H9 (cell line): ENCODE results near the gene NTRK2. TPM values are rescaled to one million over a fixed set of nuclear protein-coding genes. Genes with fewer than 3 reads are reported as not detected.
A peak's percentile ranks its signal among the peaks of the same experiment; 100 is the strongest.

Experiments used
- DNase-seq: peaks from one replicate; pipeline ENCODE4 v3.0.0-alpha.2; 2017
- H2AFZ ChIP-seq: one replicate; pipeline ENCODE4 v1.6.1; 2013; ENCODE audit warnings: mild to moderate bottlenecking, low read length, control low read depth, moderate library complexity
- H2AK5ac ChIP-seq: 2 replicates; pipeline ENCODE4 v1.6.1; 2013; ENCODE audit warnings: low read length, control low read depth, mixed read lengths; ENCODE audit not compliant: insufficient read length
- H2BK120ac ChIP-seq: one replicate; pipeline ENCODE4 v1.6.1; 2013; ENCODE audit warnings: low read depth, mild to moderate bottlenecking, low read length, control low read depth, inconsistent platforms; ENCODE audit not compliant: poor library complexity, severe bottlenecking
- H2BK12ac ChIP-seq: 2 replicates; pipeline ENCODE4 v1.6.1; 2013; ENCODE audit warnings: low read length, control low read depth, mixed read lengths, low read depth; ENCODE audit not compliant: insufficient read length
- H2BK15ac ChIP-seq: 2 replicates; pipeline ENCODE4 v1.6.1; 2013; ENCODE audit warnings: low read depth, low read length, control low read depth
- H2BK20ac ChIP-seq: one replicate; pipeline ENCODE4 v1.6.1; 2013; ENCODE audit warnings: low read depth, mild to moderate bottlenecking, low read length, control low read depth, inconsistent platforms; ENCODE audit not compliant: poor library complexity, severe bottlenecking
- H2BK5ac ChIP-seq: 2 replicates; pipeline ENCODE4 v1.6.1; 2013; ENCODE audit warnings: low read length, control low read depth, mixed read lengths; ENCODE audit not compliant: insufficient read length
- H3K14ac ChIP-seq: 2 replicates; pipeline ENCODE4 v1.6.1; 2013; ENCODE audit warnings: low read length, control low read depth; ENCODE audit not compliant: insufficient read depth
- H3K18ac ChIP-seq: 2 replicates; pipeline ENCODE4 v1.6.1; 2013; ENCODE audit warnings: low read depth, mild to moderate bottlenecking, mixed read lengths, low read length, control low read depth; ENCODE audit not compliant: insufficient read length
- H3K23ac ChIP-seq: 2 replicates; pipeline ENCODE4 v1.6.1; 2013; ENCODE audit warnings: low read length, control low read depth, mixed read lengths, low read depth; ENCODE audit not compliant: insufficient read length
- H3K23me2 ChIP-seq: 2 replicates; pipeline ENCODE4 v1.6.1; 2013; ENCODE audit warnings: low read depth, mild to moderate bottlenecking, mixed read lengths, low read length, control low read depth; ENCODE audit not compliant: insufficient read length, poor library complexity, severe bottlenecking
- H3K27ac ChIP-seq: 2 replicates; pipeline ENCODE4 v1.5.1; 2013; ENCODE audit warnings: low read length, control low read depth, mixed read lengths, low read depth; ENCODE audit not compliant: insufficient read length
- H3K27me3 ChIP-seq: 2 replicates; pipeline ENCODE4 v1.6.1; 2013; ENCODE audit warnings: low read length, control low read depth, inconsistent platforms; ENCODE audit not compliant: insufficient read depth
- H3K4ac ChIP-seq: 2 replicates; pipeline ENCODE4 v1.6.1; 2013; ENCODE audit warnings: low read depth, mild to moderate bottlenecking, control low read depth, inconsistent platforms, low read length, moderate library complexity
- H3K4me1 ChIP-seq: 2 replicates; pipeline ENCODE4 v1.6.1; 2013; ENCODE audit warnings: low read length, control low read depth, inconsistent platforms; ENCODE audit not compliant: insufficient read depth
- H3K4me2 ChIP-seq: 2 replicates; pipeline ENCODE4 v1.6.1; 2013; ENCODE audit warnings: low read length, control low read depth, mixed read lengths; ENCODE audit not compliant: insufficient read length, insufficient read depth
- H3K56ac ChIP-seq: 2 replicates; pipeline ENCODE4 v1.6.1; 2013; ENCODE audit warnings: low read depth, mild to moderate bottlenecking, mixed read lengths, low read length, control low read depth; ENCODE audit not compliant: insufficient read length
- H3K79me1 ChIP-seq: 2 replicates; pipeline ENCODE4 v1.6.1; 2013; ENCODE audit warnings: low read depth, mild to moderate bottlenecking, moderate library complexity, low read length, control low read depth, inconsistent platforms; ENCODE audit not compliant: insufficient read depth, poor library complexity, severe bottlenecking
- H3K79me2 ChIP-seq: 2 replicates; pipeline ENCODE4 v1.6.1; 2013; ENCODE audit warnings: low read length, control low read depth, inconsistent platforms; ENCODE audit not compliant: insufficient read depth
- H3K9ac ChIP-seq: 2 replicates; pipeline ENCODE4 v1.6.1; 2013; ENCODE audit warnings: low read length, control low read depth, mixed read lengths; ENCODE audit not compliant: insufficient read length; ENCODE audit errors: extremely low read depth
- H3K9me3 ChIP-seq: one replicate; pipeline ENCODE4 v1.6.1; 2013; ENCODE audit warnings: low read depth, low read length, inconsistent platforms; ENCODE audit not compliant: control insufficient read depth
- H3T11ph ChIP-seq: one replicate; pipeline ENCODE4 v1.6.1; 2013; ENCODE audit warnings: mild to moderate bottlenecking, low read length, control low read depth, inconsistent platforms
- H4K20me1 ChIP-seq: one replicate; pipeline ENCODE4 v1.6.1; 2013; ENCODE audit not compliant: control insufficient read depth, insufficient read length, insufficient read depth
- H4K5ac ChIP-seq: 2 replicates; pipeline ENCODE4 v1.6.1; 2013; ENCODE audit warnings: low read depth, mild to moderate bottlenecking, mixed read lengths, low read length, control low read depth; ENCODE audit not compliant: insufficient read length
- H4K8ac ChIP-seq: replicated peaks from 2 replicates; pipeline ENCODE4 v1.6.1; 2013; ENCODE audit warnings: low read length, control low read depth, mixed read lengths, low read depth; ENCODE audit not compliant: insufficient read length
- H4K91ac ChIP-seq: 2 replicates; pipeline ENCODE4 v1.6.1; 2013; ENCODE audit warnings: low read depth, mild to moderate bottlenecking, moderate library complexity, mixed read lengths, low read length, control low read depth; ENCODE audit not compliant: insufficient read length
- H3K27ac Mint-ChIP-seq, 3 experiments: 2 replicates in 2 of 3; 3 replicates in 1 of 3; pipeline ENCODE4 v1.8.0; 2020 to 2021; ENCODE audit warnings: mixed read lengths in 3 of 3, mild to moderate bottlenecking in 1 of 3, moderate library complexity in 1 of 3
- H3K27me3 Mint-ChIP-seq: 2 replicates; pipeline ENCODE4 v1.8.0; 2021; ENCODE audit warnings: low read depth, mild to moderate bottlenecking, moderate library complexity, mixed read lengths
- H3K36me3 Mint-ChIP-seq, 3 experiments: 2 replicates in 2 of 3; 3 replicates in 1 of 3; pipeline ENCODE4 v1.8.0; 2020 to 2021; ENCODE audit warnings: low read depth in 3 of 3, mixed read lengths in 3 of 3; ENCODE audit not compliant: insufficient read depth in 1 of 3
- H3K4me1 Mint-ChIP-seq, 2 experiments: 2 replicates each; pipeline ENCODE4 v1.8.0; 2020; ENCODE audit warnings: mixed read lengths in 2 of 2
- H3K4me3 Mint-ChIP-seq, 2 experiments: 2 replicates in 1 of 2; 3 replicates in 1 of 2; pipeline ENCODE4 v1.8.0; 2020 to 2021; ENCODE audit warnings: mild to moderate bottlenecking in 2 of 2, mixed read lengths in 2 of 2, moderate library complexity in 1 of 2
- H3K9me3 Mint-ChIP-seq, 2 experiments: 2 replicates in 1 of 2; 3 replicates in 1 of 2; pipeline ENCODE4 v1.8.0; 2020; ENCODE audit warnings: mild to moderate bottlenecking in 2 of 2, mixed read lengths in 2 of 2, moderate library complexity in 1 of 2
- WGBS: extraction: QIAGEN DNeasy Blood & Tissue Kit; methylation state at CpG from one replicate; pipeline ENCODE4 v1.1.7; 2013; ENCODE audit warnings: missing lambda C conversion rate, low lambda C conversion rate, mixed read lengths; ENCODE audit not compliant: insufficient read length; ENCODE audit errors: extremely low coverage; 5-methylcytosine and 5-hydroxymethylcytosine counted together
- total RNA-seq: library from RNA; stranded (reverse); gene quantifications from 2 replicates; pipeline ENCODE4 v1.2.1, GENCODE V29; 2021
- TF ChIP-seq, protein P1 (sequence below): fragments of 200-600 bp; sonication (generic); conservative IDR thresholded peaks from 3 replicates; pipeline ENCODE4 v1.8.0; 2021; ENCODE audit warnings: antibody characterized with exemption, mild to moderate bottlenecking

Gene NTRK2
- total RNA-seq, 1 experiment from 2014 or later = 0.02 TPM

- peaks cover 0 to 1% (median 0%) of the 10 kb centered on the region in 3 experiments; a peak in 1 of 7 replicates for H3K36me3 Mint-ChIP-seq
- no peaks in the 10 kb centered on the region for H3K9me3 Mint-ChIP-seq
Measured at GRCh38 chr9:84862308-84862707, 192.8 kb downstream of the NTRK2 start.

More at GRCh38 chr9:84862308-84862707, 192.8 kb downstream of the NTRK2 start:
- no peaks in the 10 kb centered on the region for H3K79me2 ChIP-seq
- H3K56ac ChIP-seq = no peak overlapping the region
- H3T11ph ChIP-seq = no peak overlapping the region
- no peaks in the 10 kb centered on the region for H3K27me3 Mint-ChIP-seq
- no peak overlapping the region for H3K14ac ChIP-seq
- no peaks in the 10 kb centered on the region for H3K23me2 ChIP-seq
- no peak overlapping the region for H4K5ac ChIP-seq
- TF ChIP-seq, protein P1, sequence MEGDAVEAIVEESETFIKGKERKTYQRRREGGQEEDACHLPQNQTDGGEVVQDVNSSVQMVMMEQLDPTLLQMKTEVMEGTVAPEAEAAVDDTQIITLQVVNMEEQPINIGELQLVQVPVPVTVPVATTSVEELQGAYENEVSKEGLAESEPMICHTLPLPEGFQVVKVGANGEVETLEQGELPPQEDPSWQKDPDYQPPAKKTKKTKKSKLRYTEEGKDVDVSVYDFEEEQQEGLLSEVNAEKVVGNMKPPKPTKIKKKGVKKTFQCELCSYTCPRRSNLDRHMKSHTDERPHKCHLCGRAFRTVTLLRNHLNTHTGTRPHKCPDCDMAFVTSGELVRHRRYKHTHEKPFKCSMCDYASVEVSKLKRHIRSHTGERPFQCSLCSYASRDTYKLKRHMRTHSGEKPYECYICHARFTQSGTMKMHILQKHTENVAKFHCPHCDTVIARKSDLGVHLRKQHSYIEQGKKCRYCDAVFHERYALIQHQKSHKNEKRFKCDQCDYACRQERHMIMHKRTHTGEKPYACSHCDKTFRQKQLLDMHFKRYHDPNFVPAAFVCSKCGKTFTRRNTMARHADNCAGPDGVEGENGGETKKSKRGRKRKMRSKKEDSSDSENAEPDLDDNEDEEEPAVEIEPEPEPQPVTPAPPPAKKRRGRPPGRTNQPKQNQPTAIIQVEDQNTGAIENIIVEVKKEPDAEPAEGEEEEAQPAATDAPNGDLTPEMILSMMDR = no peak
- H3K9me3 ChIP-seq = no peaks in the 10 kb centered on the region
- H2BK20ac ChIP-seq = no peak overlapping the region
- H3K9ac ChIP-seq = no peak overlapping the region
- no peak overlapping the region for H2AK5ac ChIP-seq
- no peak overlapping the region for H3K23ac ChIP-seq
- no peaks in the 10 kb centered on the region for H3K79me1 ChIP-seq
- DNase-seq = no peak
- no peak overlapping the region for H2BK15ac ChIP-seq
- H3K4me3 Mint-ChIP-seq = peak overlapping the region in 1 of 2 experiments; percentile 6; a peak in 1 of 5 replicates
- no peak overlapping the region for H2BK12ac ChIP-seq
- no peaks in the 10 kb centered on the region for H4K20me1 ChIP-seq
- WGBS = no CpG with 5 or more reads among the region's 7 CpGs
- no peak overlapping the region for H4K8ac ChIP-seq
- no peak overlapping the region for H2BK120ac ChIP-seq
- no peak overlapping the region for H3K4me2 ChIP-seq
- H3K4me1 ChIP-seq = peaks cover 22% of the 10 kb centered on the region
- H4K91ac ChIP-seq = no peak overlapping the region
- H3K4me1 Mint-ChIP-seq = peaks cover 61 to 71% of the 10 kb centered on the region in 2 experiments
- no peak overlapping the region for H3K18ac ChIP-seq
- no peaks in the 10 kb centered on the region for H3K27me3 ChIP-seq
- no peak overlapping the region; the same call in 1 of the 2 replicates for H3K4ac ChIP-seq
- no peak overlapping the region for H2AFZ ChIP-seq
- no peak overlapping the region for H3K27ac ChIP-seq
- H3K27ac Mint-ChIP-seq = peak overlapping the region; percentile 66 to 78 (median 72); a peak in 6 of 7 replicates
- no peak overlapping the region for H2BK5ac ChIP-seq
